Adipocyte (in vitro differentiated cells): Measurements from ENCODE around the gene NR1D1.

Experiments
- DNase-seq: peaks from one replicate; pipeline ENCODE4 v3.0.0-alpha.2; 2015; ENCODE audit warnings: low read depth
- H3K27me3 ChIP-seq: replicated peaks from 2 replicates; pipeline ENCODE4 v1.7.0; 2013; ENCODE audit warnings: mild to moderate bottlenecking, low read length, moderate library complexity; ENCODE audit not compliant: control insufficient read depth, insufficient read depth
- H3K36me3 ChIP-seq: 2 replicates; pipeline ENCODE4 v1.7.0; 2013; ENCODE audit warnings: low read length, mild to moderate bottlenecking, moderate library complexity; ENCODE audit not compliant: control insufficient read depth, insufficient read depth, severe bottlenecking
- H3K4me1 ChIP-seq: 2 replicates; pipeline ENCODE4 v1.7.0; 2013; ENCODE audit warnings: mild to moderate bottlenecking, low read length, moderate library complexity; ENCODE audit not compliant: control insufficient read depth, insufficient read depth
- H3K4me3 ChIP-seq: 2 replicates; pipeline ENCODE4 v1.7.0; 2013; ENCODE audit warnings: mild to moderate bottlenecking, low read length, moderate library complexity
- H3K9ac ChIP-seq: 2 replicates; pipeline ENCODE4 v1.7.0; 2013; ENCODE audit warnings: mild to moderate bottlenecking, low read length, moderate library complexity
- H3K9me3 ChIP-seq: 2 replicates; pipeline ENCODE4 v1.7.0; 2013; ENCODE audit warnings: mild to moderate bottlenecking, low read length, moderate library complexity; ENCODE audit not compliant: control insufficient read depth

NR1D1 gene

DNA sequence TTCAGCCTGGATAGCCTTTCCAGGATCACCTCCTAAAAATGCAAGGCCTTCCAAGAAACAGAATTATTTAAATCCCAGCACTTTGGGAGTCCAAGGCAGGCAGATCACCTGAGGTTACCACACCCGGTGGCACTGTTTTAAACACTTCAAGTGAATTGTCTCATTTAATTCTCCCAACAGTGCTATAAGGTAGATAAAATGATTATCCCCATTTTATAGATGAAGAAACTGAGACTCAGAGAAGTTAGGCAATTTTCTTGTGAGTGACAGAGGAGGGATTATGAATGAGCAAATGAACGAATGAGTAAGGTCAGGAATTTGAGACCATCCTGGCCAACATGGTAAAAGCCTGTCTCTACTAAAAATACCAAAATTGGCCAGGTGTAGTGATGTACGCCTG, 20.8 kb downstream of the NR1D1 start:
- Histone ChIP-seq H3K36me3 (peaks cover 40% of the 10 kb centered on the region), H3K9me3 (no peaks in the 10 kb centered on the region), H3K27me3 (no peaks in the 10 kb centered on the region), H3K9ac (no peak overlapping the region), H3K4me3 (no peak overlapping the region), H3K4me1 (peaks cover 31% of the 10 kb centered on the region)
- DNase-seq = no peak

- DNase-seq = no peak
- Histone ChIP-seq H3K9me3 (no peaks in the 10 kb centered on the region), H3K36me3 (peaks cover 29% of the 10 kb centered on the region), H3K4me1 (peaks cover 55% of the 10 kb centered on the region), H3K4me3 (no peak overlapping the region), H3K27me3 (no peaks in the 10 kb centered on the region), H3K9ac (peak overlapping the region; percentile 70)
Measured at GRCh38 chr17:40076591-40076990, 23.8 kb downstream of the NR1D1 start.

DNA sequence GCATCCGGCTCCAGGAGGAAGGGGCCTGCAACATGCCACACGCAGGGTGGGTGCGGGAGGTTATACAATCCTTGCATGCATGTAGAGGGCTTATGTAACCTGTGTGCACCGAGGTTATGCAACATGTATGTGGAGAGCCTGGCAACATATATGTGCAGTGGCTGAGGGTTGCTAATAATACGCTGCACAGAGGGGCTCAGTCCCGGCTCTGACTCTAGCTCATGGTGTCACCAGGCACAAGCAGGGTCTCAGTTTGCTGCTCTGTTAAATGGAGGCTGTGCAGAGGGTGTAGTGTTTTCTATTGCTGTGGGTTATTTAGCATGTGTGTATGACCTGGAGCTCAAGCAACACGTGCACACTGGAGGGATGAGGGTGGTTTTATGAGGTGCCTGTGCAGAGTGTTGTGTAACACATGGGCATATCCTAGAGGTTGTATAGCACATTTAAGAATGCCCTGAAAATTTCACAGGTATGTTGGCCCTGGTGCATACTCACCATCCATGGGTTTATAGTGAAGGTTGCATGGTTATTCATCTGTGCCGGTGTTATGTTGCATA, 24.4 kb downstream of the NR1D1 start:
- no peak for DNase-seq
- no peaks in the 10 kb centered on the region for H3K9me3 ChIP-seq
- H3K4me1 ChIP-seq = peaks cover 60% of the 10 kb centered on the region
- no peaks in the 10 kb centered on the region for H3K27me3 ChIP-seq
- peak overlapping the region; percentile 43 for H3K4me3 ChIP-seq
- H3K9ac ChIP-seq = peak overlapping the region; percentile 70
- H3K36me3 ChIP-seq = peaks cover 27% of the 10 kb centered on the region

DNA sequence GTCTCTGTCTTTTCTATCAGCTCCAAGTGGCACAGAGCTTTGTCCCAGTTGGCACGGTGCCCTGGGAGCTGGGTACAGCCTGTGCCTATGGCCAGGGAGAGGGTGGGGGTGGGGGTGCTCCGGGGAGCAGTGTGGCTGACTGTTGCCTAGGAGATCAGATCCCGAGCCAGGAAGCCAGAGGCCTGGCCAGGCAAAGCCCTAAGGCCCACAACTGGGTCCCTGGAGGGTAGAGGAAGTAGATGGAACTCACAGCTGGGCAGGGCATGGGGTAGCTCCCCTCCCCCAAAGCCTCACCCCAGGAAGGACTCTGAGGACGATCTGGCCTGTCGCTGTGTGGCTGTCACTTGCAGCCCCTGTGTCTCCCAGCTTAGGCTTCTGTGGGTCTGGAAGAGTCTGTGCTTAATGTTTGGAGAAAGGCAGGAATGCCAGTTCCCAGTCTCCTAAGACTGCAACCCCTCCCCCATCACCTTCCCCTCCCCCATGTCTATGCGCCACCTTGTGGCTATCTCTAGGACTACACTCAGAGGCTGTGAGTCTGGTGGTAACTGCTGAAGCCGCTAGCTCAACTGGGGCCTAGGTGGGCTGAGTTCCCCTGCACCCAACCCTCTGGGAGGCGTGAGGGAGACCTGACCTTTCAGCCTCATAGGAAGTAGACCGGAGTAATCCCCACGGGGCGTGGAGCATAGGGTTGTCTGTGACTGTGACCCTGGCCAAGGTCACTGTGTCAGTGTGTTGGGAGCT, 25.0 kb downstream of the NR1D1 start:
- H3K4me3 ChIP-seq = peak overlapping the region; percentile 43
- H3K36me3 ChIP-seq = peaks cover 24% of the 10 kb centered on the region
- peaks cover 67% of the 10 kb centered on the region for H3K4me1 ChIP-seq
- no peaks in the 10 kb centered on the region for H3K9me3 ChIP-seq
- peak overlapping the region; percentile 70 for H3K9ac ChIP-seq
- no peaks in the 10 kb centered on the region for H3K27me3 ChIP-seq
- peak; percentile 84 for DNase-seq

- no peaks in the 10 kb centered on the region for H3K9me3 ChIP-seq
- no peaks in the 10 kb centered on the region for H3K27me3 ChIP-seq
- DNase-seq = no peak
- H3K36me3 ChIP-seq = peaks cover 24% of the 10 kb centered on the region
- peaks cover 72% of the 10 kb centered on the region for H3K4me1 ChIP-seq
- H3K4me3 ChIP-seq = peak overlapping the region; percentile 8
- peak overlapping the region; percentile 70 for H3K9ac ChIP-seq
Measured at GRCh38 chr17:40074871-40075200, 25.6 kb downstream of the NR1D1 start.

DNA sequence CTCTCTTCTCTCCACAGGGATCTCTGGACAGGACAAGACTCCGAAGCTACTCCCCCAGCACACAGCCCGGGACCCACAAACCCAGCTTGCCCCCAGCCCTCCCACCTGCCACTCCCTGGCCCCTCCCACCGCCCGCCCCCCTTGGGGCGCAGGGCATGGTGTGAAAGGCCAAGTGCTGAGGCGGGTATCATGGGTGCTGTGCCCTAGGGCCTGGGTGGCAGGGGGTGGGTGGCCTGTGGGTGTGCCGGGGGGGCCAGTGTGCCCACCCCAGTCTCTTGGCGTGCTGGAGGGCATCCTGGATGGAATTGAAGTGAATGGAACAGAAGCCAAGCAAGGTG, 26.2 kb downstream of the NR1D1 start:
- DNase-seq = no peak
- Histone ChIP-seq H3K9ac (peak overlapping the region; percentile 70), H3K27me3 (no peaks in the 10 kb centered on the region), H3K36me3 (peaks cover 19% of the 10 kb centered on the region), H3K4me1 (peaks cover 79% of the 10 kb centered on the region), H3K4me3 (no peak overlapping the region), H3K9me3 (no peaks in the 10 kb centered on the region)

DNA sequence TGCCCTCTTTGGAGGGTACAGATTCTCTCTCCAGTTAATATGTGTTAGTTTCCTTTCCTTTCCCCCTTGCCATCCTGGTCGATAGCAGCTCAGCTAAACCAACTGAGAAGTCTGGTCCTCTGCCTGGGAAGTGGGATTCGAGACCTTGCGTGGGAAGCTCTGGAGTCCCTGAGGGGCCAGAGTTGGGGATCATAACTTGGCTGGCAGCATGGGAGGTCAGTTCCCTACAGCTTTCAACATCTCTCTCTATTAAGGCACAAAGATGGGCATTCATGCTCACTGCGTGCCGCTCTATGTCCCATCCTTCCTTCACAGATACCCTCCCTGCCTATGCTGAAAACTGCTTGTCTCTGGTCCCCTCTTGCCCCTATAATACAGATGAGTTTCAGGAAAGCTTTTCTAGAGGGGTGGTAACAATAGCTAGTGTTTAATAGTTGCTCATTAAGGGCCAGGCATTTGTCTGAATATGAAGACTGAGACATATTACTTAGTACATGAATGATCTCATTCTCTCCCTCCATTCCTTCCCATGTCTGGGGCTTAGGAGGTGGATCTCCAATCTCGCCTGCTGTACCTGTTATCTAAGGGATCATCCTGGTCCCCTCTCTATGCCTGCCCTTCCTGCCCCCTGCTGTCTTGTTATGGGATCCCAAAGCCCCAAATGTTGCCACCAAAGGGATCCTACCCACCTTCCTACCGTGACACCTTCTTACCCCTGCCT, 26.8 kb downstream of the NR1D1 start:
- Histone ChIP-seq H3K36me3 (peaks cover 16% of the 10 kb centered on the region), H3K4me3 (peak overlapping the region; percentile 52), H3K4me1 (peaks cover 84% of the 10 kb centered on the region), H3K27me3 (no peaks in the 10 kb centered on the region), H3K9me3 (no peaks in the 10 kb centered on the region), H3K9ac (peak overlapping the region; percentile 78)
- DNase-seq = no peak

DNA sequence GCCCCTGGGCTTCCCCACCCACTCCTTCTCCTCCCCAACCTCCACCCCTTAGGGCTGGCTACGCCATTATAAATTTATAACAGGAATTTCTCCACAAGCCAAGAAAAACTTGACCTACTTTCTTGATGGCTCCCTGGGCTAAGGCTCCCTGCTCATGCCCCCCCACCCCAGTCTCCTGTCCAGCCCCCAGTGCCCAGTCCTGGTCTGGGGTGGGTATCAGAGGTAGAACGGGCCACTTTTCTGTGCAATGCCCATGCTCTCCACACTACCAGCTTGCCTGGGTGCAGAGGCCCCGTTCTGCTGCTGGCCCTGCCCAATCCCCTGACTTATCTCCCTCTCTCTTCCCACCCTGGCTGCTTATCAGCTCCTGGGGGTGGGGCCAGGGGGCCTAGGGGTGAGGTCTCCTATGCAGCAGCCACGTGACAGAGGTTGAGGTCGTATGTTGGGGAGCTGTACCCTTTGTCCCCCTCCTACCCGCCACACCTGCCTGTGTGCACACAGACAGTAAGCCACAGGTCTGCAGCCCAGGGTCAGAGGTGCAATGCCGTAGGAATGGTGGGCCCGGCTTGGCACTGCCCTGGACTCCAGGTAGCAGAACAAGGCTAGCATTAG, 27.5 kb downstream of the NR1D1 start:
- DNase-seq = peak; percentile 49
- Histone ChIP-seq H3K9me3 (no peaks in the 10 kb centered on the region), H3K27me3 (no peaks in the 10 kb centered on the region), H3K9ac (peak overlapping the region; percentile 78), H3K4me1 (peaks cover 87% of the 10 kb centered on the region), H3K36me3 (peaks cover 16% of the 10 kb centered on the region), H3K4me3 (peak overlapping the region; percentile 52)

GRCh38 chr17:40072040-40072734, 28.2 kb downstream of the NR1D1 start:
- Histone ChIP-seq H3K4me3 (peak overlapping the region; percentile 52), H3K4me1 (peaks cover 87% of the 10 kb centered on the region), H3K36me3 (peaks cover 14% of the 10 kb centered on the region), H3K27me3 (no peaks in the 10 kb centered on the region), H3K9ac (peak overlapping the region; percentile 78), H3K9me3 (no peaks in the 10 kb centered on the region)
- DNase-seq = peak; percentile 66

GRCh38 chr17:40071313-40072039, 28.9 kb downstream of the NR1D1 start:
- Histone ChIP-seq H3K4me1 (peaks cover 84% of the 10 kb centered on the region), H3K4me3 (peak overlapping the region; percentile 52), H3K27me3 (no peaks in the 10 kb centered on the region), H3K9ac (peak overlapping the region; percentile 78), H3K9me3 (no peaks in the 10 kb centered on the region), H3K36me3 (peaks cover 9% of the 10 kb centered on the region)
- DNase-seq = peak; percentile 14
